Stimulated activated CD8-positive, alpha-beta memory T cell treated with anti-CD3 and anti-CD28 coated beads, Interleukin-7, amount 100 ng/mL, for 1 hour (primary cell): ENCODE results near the gene PARP9.
A peak's percentile ranks its signal among the peaks of the same experiment; 100 is the strongest.

Experiments used
- DNase-seq, 2 donors: peaks; one replicate each; pipeline ENCODE4 v3.0.0-alpha.2; 2020; ENCODE audit warnings: low read depth in 2 of 2

Gene PARP9

GRCh38 chr3:122564155-122564912 lies at the start of gene PARP9, which contains the start of gene DTX3L:
Gene PARP9, minus strand, starts transcription at chr3:122564300. Its CDS starts 4,680 bp downstream, at chr3:122559620.
Gene DTX3L, plus strand, starts transcription at chr3:122564338. Its CDS starts 89 bp downstream, at chr3:122564427.
- DNase-seq, result peak; percentile 68 to 82

- DNase-seq, result no peak
Measured at GRCh38 chr3:122612696-122613095, 48.6 kb upstream of the PARP9 start.

DNA sequence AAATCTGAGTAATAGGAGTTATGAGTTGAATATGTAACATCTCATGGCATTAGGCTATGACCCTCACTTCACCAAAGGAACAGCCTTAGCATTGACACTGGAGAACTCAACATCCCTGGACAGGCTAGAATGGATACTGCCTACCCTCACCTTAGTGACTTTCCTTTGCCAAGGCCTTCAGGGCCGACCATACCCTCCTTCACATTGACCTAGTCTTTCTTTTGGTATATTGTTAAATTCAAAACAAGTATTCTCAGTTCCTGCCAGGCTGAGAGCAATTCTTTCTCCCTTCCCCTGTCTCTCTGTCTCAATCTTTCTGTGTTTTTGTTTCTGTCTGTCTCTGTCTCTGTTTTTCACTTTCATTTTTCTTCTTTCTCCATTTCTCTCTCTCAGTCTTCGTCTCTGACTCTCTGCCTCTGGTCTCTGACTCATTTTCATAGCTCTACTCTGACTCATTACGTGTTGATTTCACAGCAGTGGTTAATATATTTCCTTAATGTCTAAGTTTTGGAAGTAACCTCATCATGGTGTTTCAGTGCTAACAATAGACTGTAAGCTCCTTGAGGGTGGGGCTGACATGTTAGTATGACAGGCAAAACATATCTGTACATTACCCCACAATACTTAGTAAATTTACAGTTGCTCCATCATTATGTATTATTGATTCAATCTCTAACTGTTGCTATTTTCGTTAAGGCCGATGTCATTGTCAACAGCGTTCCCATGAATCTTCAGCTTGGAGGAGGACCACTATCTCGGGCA lies 45.9 kb upstream of the PARP9 start:
- no peak for DNase-seq

- DNase-seq, result no peak
Measured at GRCh38 chr3:122608916-122609315, 44.8 kb upstream of the PARP9 start.

GRCh38 chr3:122606330-122606729 lies 42.2 kb upstream of the PARP9 start:
- no peak for DNase-seq

DNA sequence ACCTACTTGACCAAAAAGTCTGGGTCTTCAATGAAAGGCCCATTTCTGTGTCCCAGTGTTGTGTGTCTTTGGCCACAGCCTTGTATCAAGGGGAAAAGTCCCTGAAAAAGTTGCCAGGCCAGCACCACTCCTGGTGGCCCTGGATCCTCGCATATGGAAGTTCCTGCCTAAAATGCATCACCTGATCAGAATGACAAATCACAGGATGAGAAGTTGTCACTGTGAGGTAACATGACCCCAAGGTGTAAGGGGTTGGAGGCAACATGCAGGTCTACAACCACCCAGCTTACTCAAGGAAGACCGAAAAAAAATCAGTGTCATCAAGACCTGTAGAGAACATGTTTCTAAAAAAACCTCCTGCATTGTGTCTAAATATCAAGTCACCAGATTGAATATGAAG lies 39.0 kb upstream of the PARP9 start:
- no peak for DNase-seq

DNA sequence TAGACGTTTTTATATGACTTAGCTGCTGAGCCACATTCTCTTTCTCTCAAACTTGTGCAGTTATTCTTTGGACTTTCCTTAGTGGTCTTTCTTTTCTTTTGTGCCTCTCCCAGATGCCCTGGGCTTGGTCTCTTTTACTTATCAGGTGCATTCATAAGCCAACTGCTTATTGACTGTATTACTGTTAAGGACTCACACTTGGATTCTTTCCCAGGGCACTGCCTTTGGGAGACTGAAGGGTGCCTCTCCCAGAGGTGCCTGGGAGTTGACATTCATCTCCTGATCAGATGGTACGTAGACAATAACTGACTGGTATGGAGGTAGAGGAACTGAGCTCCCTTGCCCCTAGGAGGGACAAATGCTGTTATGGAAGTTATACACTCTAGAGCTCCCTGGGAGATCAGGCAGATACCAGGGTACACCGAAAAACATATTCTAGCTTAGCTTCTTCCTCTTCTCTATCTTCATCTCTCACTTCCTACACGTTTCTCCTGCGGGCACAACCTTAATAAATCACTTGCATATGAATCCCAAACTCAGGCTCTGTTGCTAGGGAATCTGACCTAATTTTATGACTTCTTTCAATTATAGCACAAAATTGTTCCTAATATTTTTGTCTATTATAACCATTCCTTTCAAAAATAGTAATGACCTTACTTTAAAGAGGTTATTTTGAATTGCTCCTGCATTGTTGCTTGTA lies 38.1 kb upstream of the PARP9 start:
- DNase-seq, result no peak

GRCh38 chr3:122598556-122598955 lies 34.5 kb upstream of the PARP9 start:
- no peak for DNase-seq

DNA sequence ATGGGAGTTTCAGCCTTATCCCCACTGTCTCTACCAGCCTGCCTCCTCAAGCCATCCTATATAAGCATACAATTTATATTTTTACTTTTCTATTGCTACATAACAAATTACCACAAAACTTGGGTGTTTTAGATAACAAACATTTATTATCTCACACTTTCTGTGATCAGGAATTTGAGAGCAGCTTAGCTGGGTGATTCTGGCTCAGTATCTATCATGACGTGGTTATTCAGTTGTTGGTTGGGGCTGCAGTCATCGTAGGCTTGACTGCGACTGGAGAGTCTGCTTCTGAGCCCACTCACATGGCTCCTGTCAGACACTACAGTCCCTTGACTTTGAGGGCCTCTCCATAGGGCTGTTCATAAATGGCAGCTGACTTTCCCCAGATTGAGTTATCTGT lies 34.1 kb upstream of the PARP9 start:
- no peak for DNase-seq

- no peak for DNase-seq
Measured at GRCh38 chr3:122594025-122594424, 29.9 kb upstream of the PARP9 start.

GRCh38 chr3:122590610-122591009 lies 26.5 kb upstream of the PARP9 start:
- no peak for DNase-seq

GRCh38 chr3:122589297-122589696 lies 25.2 kb upstream of the PARP9 start:
- no peak for DNase-seq

DNA sequence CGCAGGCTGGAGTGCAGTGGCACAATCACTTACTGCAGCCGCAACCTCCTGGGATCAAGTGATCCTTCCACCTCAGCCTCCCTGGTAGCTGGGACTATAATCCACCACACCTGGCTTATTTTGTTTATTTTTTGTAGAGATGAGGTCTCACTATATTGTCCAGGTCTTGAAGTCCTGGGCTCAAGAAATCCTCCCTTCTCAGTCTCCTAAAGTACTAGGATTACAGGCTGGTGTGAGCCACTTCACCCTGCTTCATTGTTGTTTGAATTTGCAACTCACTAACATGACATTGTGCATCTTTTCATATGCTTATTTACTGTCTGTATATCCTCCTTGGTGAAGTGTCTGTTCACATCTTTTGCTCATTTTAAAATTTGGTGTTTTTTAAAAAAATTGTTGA lies 23.5 kb upstream of the PARP9 start:
- DNase-seq, result no peak

DNA sequence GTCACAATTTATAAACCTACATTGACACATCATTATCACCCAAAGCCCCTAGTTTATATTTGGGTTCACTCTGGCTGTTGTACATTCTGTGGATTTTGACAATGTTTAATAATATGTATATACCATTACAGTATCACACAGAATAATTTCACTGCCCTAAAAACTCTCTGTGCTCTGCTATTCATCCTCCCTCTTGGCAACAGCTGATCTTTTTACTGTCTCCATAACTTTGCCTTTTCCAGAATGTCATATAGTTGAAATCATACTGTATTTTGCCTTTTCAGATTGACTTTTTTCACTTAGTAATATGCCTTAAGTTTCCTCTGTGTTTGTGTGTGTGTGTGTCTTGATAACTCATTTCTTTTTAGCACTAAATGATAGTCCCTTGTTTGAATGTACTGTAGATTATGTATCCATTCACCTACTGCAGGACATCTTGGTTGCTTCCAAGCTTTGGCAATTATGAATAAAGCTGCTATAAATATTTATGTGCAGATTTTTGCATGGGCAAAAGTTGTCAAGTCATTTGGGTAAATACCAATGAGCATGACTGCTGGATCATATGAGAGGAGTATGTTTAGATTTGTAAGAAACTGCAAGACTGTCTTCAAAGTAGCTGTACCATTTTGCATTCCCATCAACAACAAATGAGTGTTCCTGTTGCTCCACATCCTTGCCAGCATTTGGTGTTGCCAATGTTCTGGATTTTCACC lies 22.8 kb upstream of the PARP9 start:
- no peak for DNase-seq

GRCh38 chr3:122586098-122586497 lies 22.0 kb upstream of the PARP9 start:
- DNase-seq, result no peak

- no peak for DNase-seq
Measured at GRCh38 chr3:122582390-122582789, 18.3 kb upstream of the PARP9 start.

DNA sequence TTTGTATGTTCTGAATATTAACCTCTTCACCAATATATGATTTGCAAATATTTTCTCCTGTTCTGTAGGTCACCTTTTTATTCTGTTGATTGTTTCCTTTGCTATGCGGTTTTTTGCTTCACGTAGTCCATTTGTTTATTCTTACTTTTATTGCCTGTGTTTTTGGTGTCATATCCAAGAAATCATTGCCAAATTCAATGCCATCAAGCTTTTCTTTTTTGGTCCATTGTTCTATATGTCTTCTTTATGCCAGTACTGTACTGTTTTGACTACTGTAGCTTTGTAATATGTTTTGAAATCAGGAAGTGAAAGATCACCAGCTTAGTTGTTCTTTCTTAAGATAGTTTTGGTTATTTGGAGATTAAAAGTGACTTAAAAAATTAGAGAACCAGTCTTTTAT lies 17.5 kb upstream of the PARP9 start:
- no peak for DNase-seq

- no peak for DNase-seq
Measured at GRCh38 chr3:122580470-122580869, 16.4 kb upstream of the PARP9 start.

- no peak for DNase-seq
Measured at GRCh38 chr3:122578069-122578740, 14.1 kb upstream of the PARP9 start.

DNA sequence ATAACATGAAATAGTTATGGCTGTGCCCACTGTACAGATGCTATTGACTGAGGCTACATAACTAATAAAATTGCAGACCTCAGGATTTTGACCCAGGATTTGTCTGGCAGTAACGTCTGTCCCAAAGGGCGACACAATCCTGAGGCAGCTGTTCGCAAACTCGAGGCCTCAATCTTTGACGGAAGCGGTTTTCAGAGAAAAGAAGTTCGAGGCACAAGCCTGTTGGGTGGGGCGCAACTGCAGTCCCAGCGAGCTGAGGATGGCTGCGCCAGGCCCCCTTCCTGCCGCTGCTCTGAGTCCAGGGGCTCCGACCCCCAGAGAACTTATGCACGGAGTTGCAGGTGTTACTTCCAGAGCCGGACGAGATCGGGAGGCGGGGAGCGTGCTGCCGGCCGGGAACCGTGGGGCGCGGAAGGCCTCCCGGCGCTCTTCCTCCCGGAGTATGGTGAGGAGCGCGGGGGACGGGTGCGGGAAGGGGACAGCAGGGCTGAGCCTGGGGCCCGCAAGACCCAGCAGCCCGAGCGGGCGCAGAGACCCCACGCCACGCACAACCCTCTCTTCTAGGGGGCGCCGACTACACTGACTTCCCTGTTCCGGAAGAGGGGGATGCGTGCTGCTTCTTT lies 13.4 kb upstream of the PARP9 start, which contains the start of gene PARP15:
Gene PARP15, plus strand, starts transcription at position 242 of the 623 bp plus-strand sequence. Its CDS starts 18 bp downstream, at position 260.
- no peak for DNase-seq
